Measurements from ENCODE around the gene ADH6. TPM values are rescaled to one million over a fixed set of nuclear protein-coding genes. Genes with fewer than 3 reads are reported as not detected.

Gene ADH6
- total and polyA plus RNA-seq, 2 of the 8 experiments (the other 6 are each of a cell fraction or from before 2014, with no cell fraction given): not detected

GRCh38 chr4:99219479-99219878, 433 bp upstream of the ADH6 start:
- Histone ChIP-seq H2BK120ac (replicated peaks; ENCODE audit: low read depth, low read length) (no peak overlapping the region), H4K8ac (ENCODE audit: extremely low read depth, insufficient read depth, low read length) (no peak overlapping the region), H2BK20ac (ENCODE audit: low read length) (no peak overlapping the region), H3K18ac (ENCODE audit: extremely low read depth, low read length) (no peak overlapping the region), H3K36me3 (ENCODE audit: control insufficient read depth in 2 of 4, insufficient read depth in 4 of 4, low read length in 3 of 4) (no peaks in the 10 kb centered on the region), H4K91ac (replicated peaks; ENCODE audit: insufficient read length, low read length) (no peak overlapping the region), H3K79me1 (ENCODE audit: low read depth, low read length) (no peaks in the 10 kb centered on the region), H2BK12ac (ENCODE audit: low read depth, low read length) (no peak overlapping the region), H3K27ac (ENCODE audit: low read depth, low read length) (no peak overlapping the region), H3K79me2 (ENCODE audit: control insufficient read depth in 1 of 2, insufficient read depth in 2 of 2, low read length in 2 of 2) (no peaks in the 10 kb centered on the region), H2AFZ (ENCODE audit: low read length) (no peak overlapping the region), H3K9me3 (ENCODE audit: insufficient read depth in 2 of 2, low read depth in 1 of 2, low read length in 1 of 2) (no peaks in the 10 kb centered on the region), H3K4me3 (ENCODE audit: extremely low read depth in 1 of 4, insufficient read depth in 2 of 4, low read depth in 3 of 4, low read length in 4 of 4) (no peak overlapping the region), H3K56ac (replicated peaks; ENCODE audit: insufficient read length, low read depth, low read length) (no peak overlapping the region), H3K9ac (replicated peaks in 1 of 4; ENCODE audit: extremely low read depth in 1 of 4, low read depth in 3 of 4, low read length in 3 of 4) (no peak overlapping the region), H2BK5ac (ENCODE audit: low read depth, low read length) (no peak overlapping the region), H3K4me2 (ENCODE audit: insufficient read depth in 1 of 2, low read depth in 2 of 2, low read length in 2 of 2) (no peak overlapping the region), H3K4me1 (replicated peaks in 1 of 4; ENCODE audit: control insufficient read depth in 3 of 4, insufficient read depth in 4 of 4, low read length in 3 of 4) (peaks cover 0 to 5% (median 1%) of the 10 kb centered on the region in 4 experiments; a peak in 2 of 7 replicates), H3K14ac (ENCODE audit: insufficient read length) (no peak overlapping the region), H2AK5ac (ENCODE audit: low read depth, low read length) (no peak overlapping the region), H3K4ac (replicated peaks; ENCODE audit: insufficient read length, low read depth, low read length) (no peak overlapping the region), H4K20me1 (replicated peaks in 1 of 2; ENCODE audit: control insufficient read depth in 1 of 2, insufficient read depth in 2 of 2, low read length in 2 of 2) (no peaks in the 10 kb centered on the region), H2BK15ac (ENCODE audit: low read length) (no peak overlapping the region), H3K23me2 (ENCODE audit: low read depth, low read length) (no peaks in the 10 kb centered on the region), H4K5ac (ENCODE audit: insufficient read length, low read depth, low read length) (no peak overlapping the region), H3K23ac (ENCODE audit: insufficient read length) (no peak overlapping the region), H3K27me3 (replicated peaks in 1 of 4; ENCODE audit: control insufficient read depth in 3 of 4, extremely low read depth in 1 of 4, insufficient read depth in 3 of 4, low read length in 3 of 4) (no peaks in the 10 kb centered on the region)
- TF ChIP-seq KDM4A (IDR thresholded peaks at IDR 0.05; ENCODE audit: low read depth, low read length, severe bottlenecking) (no peak), POU5F1 (IDR thresholded peaks at IDR 0.05; ENCODE audit: low read depth, low read length) (no peak), TCF12 (IDR thresholded peaks at IDR 0.05; ENCODE audit: low read depth, low read length) (no peak), SP2 (IDR thresholded peaks at IDR 0.05; ENCODE audit: low read length) (no peak), TAF7 (optimal IDR thresholded peaks at IDR 0.05; ENCODE audit: borderline replicate concordance, low read depth, low read length) (no peak), JUND (IDR thresholded peaks at IDR 0.05; ENCODE audit: low read length) (no peak), USF2 (IDR thresholded peaks at IDR 0.05; ENCODE audit: low read length) (no peak), FOSL1 (IDR thresholded peaks at IDR 0.05; ENCODE audit: insufficient read depth, low read depth, low read length) (no peak)
- ChIA-PET CTCF (ENCODE audit: partially characterized antibody) (interaction anchor here (0.6 kb wide), 1 partner anchor 185 kb away, joined by 3 read pairs; no protein-coding TSS in a partner anchor), POLR2A (ENCODE audit: partially characterized antibody) (interaction anchor here (0.7 kb wide), 1 partner anchor 10 kb away, joined by 3 read pairs; no protein-coding TSS in a partner anchor)
- DNase-seq (ENCODE audit: low read depth in 1 of 2, low spot score in 2 of 2) (no peak), FAIRE-seq (no peak)
- 56% methylated on average over 1 of the region's 1 CpG; no CpG with 5 or more reads in 1 of the 2 experiments for WGBS, 2 experiments (ENCODE audit: extremely low coverage in 1 of 2, insufficient coverage in 1 of 2, insufficient read length in 1 of 2, insufficient replicate concordance in 2 of 2, low coverage in 1 of 2, low lambda C conversion rate in 2 of 2, missing lambda C conversion rate in 1 of 2)
